Tibial nerve (tissue), 3 donors: Measurements from ENCODE around the gene PERCC1.

Experiments
- CTCF ChIP-seq, 5 experiments: fragments of 200-600 bp in 3 of 5; fragments of 450-650 bp in 2 of 5; sonication (generic) in 3 of 5; IDR thresholded peaks; one replicate each; pipeline ENCODE4 v1.5.1; 2016 to 2019; ENCODE audit warnings: antibody characterized with exemption in 5 of 5, mild to moderate bottlenecking in 3 of 5, moderate library complexity in 2 of 5
- POLR2A ChIP-seq, 2 donors: fragments of 450-650 bp; IDR thresholded peaks; one replicate each; pipeline ENCODE4 v1.6.1; 2017; ENCODE audit warnings: antibody characterized with exemption in 2 of 2, mild to moderate bottlenecking in 2 of 2, moderate library complexity in 2 of 2

DNA sequence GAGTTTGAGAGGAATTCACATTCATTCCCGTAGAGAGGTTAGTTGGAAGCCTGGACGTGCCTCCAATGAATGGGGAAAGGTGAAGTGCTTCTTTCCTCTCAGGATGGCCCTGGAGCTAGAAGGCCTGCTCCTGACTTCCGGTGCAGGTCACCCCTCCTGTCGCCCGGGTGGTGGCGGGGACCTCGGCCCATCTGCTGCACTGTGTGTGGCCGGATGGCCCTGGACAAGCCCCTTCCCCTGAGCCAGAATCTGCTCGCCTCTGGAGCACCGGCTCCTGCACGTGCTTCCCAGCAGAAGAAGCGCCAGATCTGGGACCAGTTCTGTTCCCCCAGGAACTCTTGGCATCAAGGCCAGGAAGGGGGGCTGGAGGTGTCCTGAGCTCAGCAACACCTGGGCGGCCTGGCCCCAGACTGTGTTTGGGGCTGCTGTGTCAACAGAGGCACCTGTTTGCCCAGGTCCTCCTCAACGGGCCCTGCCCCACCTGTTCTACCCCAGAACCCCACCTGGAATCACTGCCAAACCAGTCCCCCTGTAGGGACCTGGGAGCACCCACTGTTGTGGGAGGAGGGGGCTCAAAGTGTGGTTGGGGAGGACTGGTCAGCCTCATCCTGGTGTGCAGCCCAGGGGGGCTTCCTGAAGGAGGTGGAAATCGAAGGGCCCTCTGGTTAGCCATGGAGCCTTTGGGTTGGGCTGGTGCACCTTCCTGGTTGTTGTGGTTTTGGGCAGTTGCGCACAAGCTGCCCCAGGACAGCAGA, 5.1 kb upstream of the PERCC1 start:
- TF ChIP-seq CTCF (IDR thresholded peaks at IDR 0.05) (no peak), POLR2A (IDR thresholded peaks at IDR 0.05) (no peak)
